NCI-H1105 treated with DMSO at 0.1 percent for 48 hours (cell line): ENCODE results near the gene SIGLEC5.
"Not testable (repeated sequence)": the region's sequence is repeated elsewhere in the genome, so short reads cannot be mapped to it uniquely, and the experiment has no call there.

Experiments
- DNase-seq: peaks from one replicate; lab custom pipeline; 2025; lab: John Stamatoyannopoulos, UW

Gene SIGLEC5, protein sequence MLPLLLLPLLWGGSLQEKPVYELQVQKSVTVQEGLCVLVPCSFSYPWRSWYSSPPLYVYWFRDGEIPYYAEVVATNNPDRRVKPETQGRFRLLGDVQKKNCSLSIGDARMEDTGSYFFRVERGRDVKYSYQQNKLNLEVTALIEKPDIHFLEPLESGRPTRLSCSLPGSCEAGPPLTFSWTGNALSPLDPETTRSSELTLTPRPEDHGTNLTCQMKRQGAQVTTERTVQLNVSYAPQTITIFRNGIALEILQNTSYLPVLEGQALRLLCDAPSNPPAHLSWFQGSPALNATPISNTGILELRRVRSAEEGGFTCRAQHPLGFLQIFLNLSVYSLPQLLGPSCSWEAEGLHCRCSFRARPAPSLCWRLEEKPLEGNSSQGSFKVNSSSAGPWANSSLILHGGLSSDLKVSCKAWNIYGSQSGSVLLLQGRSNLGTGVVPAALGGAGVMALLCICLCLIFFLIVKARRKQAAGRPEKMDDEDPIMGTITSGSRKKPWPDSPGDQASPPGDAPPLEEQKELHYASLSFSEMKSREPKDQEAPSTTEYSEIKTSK

GRCh38 chr19:51630315-51630714 is at the start of gene SIGLEC5:
SIGLEC5 (minus strand) TSS chr19:51630401; CDS start chr19:51630335, 66 bp downstream.
- DNase-seq = not testable (repeated sequence)

GRCh38 chr19:51676566-51677083 is 46.4 kb upstream of the SIGLEC5 start:
- DNase-seq = no peak

- DNase-seq = not testable (repeated sequence)
These were observed 45.8 kb upstream of the SIGLEC5 start for GRCh38 chr19:51675911-51676565.

GRCh38 chr19:51668216-51668615 is 38.0 kb upstream of the SIGLEC5 start:
- no peak for DNase-seq

DNA sequence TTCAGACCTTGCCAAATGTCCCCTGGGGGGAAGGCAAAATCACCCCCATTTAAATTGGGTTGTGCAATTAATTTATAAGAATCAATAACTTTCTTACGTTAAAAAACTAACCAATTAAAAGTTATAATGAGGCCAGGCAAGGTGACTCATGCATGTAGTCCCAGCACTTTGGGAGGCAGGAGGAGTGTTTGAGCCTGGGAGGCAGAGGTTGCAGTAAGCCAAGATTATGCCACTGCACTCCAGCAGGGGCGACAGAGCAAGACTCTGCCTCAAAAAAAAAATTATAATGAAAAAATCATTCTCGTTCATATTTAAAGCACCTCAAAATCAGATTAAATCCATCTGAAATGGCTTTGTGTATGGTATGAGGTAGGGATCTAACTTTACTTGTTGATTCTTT is 34.8 kb upstream of the SIGLEC5 start:
- DNase-seq = no peak

DNA sequence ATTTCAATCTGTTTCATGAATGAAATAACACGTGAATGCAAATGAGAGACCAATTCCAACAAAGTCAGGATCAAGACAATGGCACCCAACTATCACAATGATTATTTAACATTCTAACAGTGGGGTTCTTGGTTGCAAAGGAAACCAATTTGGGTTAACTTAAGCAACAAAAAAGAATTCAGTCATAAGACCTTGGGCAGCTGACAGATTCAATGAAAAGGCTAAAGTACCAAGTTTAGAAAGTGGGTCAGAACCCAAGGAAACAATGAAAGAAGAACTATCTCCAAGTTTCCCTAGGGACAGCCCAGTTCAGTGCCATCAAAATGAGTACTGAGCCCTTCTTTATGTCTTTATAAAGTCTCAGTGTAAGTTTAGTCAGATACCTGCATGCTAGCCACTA is 33.9 kb upstream of the SIGLEC5 start:
- DNase-seq = no peak

- no peak for DNase-seq
These were observed 33.4 kb upstream of the SIGLEC5 start for GRCh38 chr19:51663650-51664049.

GRCh38 chr19:51660975-51661600 is 30.9 kb upstream of the SIGLEC5 start:
- DNase-seq = peak; percentile 47

DNA sequence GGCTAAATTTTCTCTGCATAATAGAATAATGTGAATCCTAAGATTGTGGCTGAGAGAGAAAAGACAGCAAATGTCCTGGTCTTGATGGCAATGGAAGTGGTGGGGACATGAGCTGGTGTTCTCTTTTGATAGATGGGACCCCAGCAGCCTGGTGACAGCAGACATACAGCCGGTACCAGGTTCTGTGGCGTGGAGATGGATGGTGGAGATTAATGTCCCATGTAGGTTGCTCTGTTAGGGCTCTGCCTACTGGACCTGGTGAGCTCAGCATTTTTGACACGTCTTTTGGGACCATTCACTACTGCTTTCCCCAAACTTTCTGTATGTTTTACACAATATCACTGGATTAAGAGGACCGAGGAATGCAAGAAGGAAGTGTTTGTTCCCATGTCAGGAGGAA is 24.6 kb upstream of the SIGLEC5 start:
- DNase-seq = no peak

DNA sequence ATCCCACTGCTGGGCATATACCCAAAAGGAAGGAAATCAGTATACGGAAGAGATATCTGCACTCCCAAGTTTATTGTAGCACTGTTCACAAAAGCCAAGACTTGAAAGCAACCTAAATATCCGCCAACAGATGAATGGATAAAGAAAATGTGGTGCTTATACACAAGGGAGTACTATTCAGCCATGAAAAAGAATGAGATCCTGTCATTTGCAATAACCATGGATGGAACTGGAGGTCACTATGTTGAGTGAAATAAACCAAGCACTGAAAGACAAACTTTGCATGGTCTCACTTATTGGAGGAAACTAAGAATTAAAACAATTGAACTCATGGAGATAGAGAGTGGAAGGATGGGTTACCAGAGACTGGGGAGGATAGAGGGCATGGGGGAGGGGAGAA is 23.0 kb upstream of the SIGLEC5 start:
- DNase-seq = no peak

- no peak for DNase-seq
These were observed 22.1 kb upstream of the SIGLEC5 start for GRCh38 chr19:51652266-51652665.

- DNase-seq = no peak
These were observed 21.1 kb upstream of the SIGLEC5 start for GRCh38 chr19:51651216-51651846.

DNA sequence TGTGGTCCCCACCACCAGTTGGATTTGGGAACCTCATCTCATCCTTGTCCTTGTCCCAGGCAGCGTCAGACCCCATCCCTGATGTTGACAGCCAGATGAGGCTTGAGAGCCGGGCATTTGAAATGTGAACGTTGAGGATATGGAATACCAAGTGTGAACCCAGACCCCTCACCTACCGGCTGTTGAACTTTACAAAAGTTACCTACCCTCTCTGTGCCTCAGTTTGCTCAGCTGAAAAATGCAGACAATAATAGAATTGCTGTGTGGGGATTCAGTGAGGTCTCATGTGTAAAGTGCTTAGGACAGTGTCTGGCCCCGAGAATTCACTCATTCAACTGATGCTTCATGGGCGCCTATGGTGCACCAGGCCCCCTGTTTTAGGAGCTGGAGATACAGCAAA is 17.1 kb upstream of the SIGLEC5 start:
- no peak for DNase-seq

GRCh38 chr19:51646730-51647129 is 16.5 kb upstream of the SIGLEC5 start, which contains the start of gene SIGLEC14:
SIGLEC14 (minus strand) TSS chr19:51646825; CDS start chr19:51646759, 66 bp downstream.
- not testable (repeated sequence) for DNase-seq

GRCh38 chr19:51644636-51645271 is 14.6 kb upstream of the SIGLEC5 start:
- no peak for DNase-seq

DNA sequence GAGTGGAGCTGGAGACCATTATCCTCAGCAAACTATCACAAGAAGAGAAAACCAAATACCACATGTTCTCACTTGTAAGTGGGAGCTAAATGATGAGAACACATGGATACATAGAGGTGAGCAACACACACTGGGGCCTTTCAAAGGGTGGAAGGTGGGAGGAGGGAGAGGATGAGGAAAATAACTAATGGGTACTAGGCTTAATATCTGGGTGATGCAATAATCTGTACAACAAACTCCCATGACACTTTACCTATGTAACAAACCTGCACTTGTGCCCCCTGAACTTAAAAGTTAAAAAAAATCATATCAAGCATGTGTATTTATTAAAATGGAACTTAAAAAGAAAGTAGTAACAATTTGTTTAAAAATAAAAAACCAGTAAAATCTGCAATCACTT is 11.4 kb upstream of the SIGLEC5 start:
- DNase-seq = no peak

DNA sequence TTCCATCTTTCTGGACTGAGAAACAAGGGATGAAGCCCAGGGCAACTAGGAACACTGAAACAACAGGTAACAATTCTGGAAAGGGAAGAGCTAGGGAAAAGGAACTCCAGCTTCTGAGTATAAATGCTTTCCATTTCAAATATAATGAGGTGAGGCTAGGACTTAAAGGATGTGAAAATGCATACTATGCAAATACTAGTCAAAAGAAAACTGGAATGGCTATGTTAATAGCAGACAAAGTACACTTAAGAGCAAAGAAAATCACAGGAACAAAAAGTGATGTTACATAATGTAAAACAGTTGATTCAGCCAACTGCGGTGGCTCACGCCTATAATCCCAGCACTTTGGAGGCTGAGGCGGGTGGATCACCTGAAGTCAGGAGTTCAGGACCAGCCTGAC is 10.2 kb upstream of the SIGLEC5 start:
- no peak for DNase-seq

GRCh38 chr19:51639916-51640315 is 9.7 kb upstream of the SIGLEC5 start:
- no peak for DNase-seq

DNA sequence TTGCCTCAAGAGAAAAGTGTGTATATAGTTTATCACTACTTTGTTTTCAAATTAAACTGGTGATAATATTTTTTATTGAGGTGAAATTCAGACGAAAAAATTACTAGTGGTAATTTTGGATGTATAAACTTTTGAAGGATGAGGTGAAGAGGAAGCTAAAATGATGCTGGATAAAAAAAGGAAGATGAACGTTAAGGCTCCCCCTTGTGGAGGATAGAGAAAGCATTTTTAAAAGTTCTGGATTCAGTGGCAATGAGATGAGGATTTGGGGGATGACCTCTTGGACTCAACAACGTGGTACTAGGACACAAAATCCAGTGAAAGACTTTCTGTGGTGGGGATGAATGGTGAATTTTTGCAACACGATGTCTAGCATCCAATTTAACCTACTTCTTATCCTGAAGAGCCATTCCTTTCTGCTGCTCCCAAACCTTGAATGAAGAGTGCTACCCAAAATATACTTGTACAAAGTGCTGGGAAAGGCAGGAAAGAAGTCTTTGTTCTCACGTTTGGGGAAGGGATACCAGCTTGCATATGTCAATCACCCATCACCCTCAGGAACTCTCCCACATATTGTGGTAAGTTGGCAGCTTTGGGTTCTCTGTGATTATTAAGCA is 7.3 kb upstream of the SIGLEC5 start:
- DNase-seq = no peak

GRCh38 chr19:51632126-51632525 is 1.9 kb upstream of the SIGLEC5 start:
- no peak for DNase-seq
